HepG2 (cell line): Measurements from ENCODE around the gene USP9X. TPM values are rescaled to one million over a fixed set of nuclear protein-coding genes. Genes with fewer than 3 reads are reported as not detected.

Source experiments
- ATAC-seq: fragments of 200-7000 bp; cut with Tn5 transposase; 3 replicates; pipeline ENCODE4 v1.9.1; 2020; ENCODE audit warnings: mild to moderate bottlenecking, moderate library complexity
- BruUV-seq: library from RNA; stranded (reverse); fragments of 400-500 nt; replicated peaks from 2 replicates; lab custom pipeline; 2021; lab: Mats Ljungman, UMichigan
- CTCF ChIA-PET: fragments of 300-600 bp; formaldehyde crosslinking; extraction: SDS; loops from one replicate; lab custom pipeline; 2021; ENCODE audit warnings: low total read pairs, inconsistent platforms, low intra/inter-chr PET ratio; lab: Yijun Ruan, JAX
- POLR2A ChIA-PET: fragments of 350-600 bp; sonication (Branson Sonifier 250); formaldehyde crosslinking; loops from one replicate; lab custom pipeline; 2020; ENCODE audit warnings: antibody characterized with exemption, inconsistent platforms; lab: Yijun Ruan, JAX
- DNase-seq: peaks from one replicate; pipeline ENCODE4 v3.0.0-alpha.2; 2015; ENCODE audit warnings: low spot score
- FAIRE-seq: peaks from 3 replicates; lab custom pipeline; 2011; peaks lifted over from hg19 to GRCh38; lab: Jason Lieb, UNC
- H2AFZ ChIP-seq: one replicate; pipeline ENCODE4 v1.6.1; 2011; ENCODE audit warnings: low read length, inconsistent platforms
- H3K27ac ChIP-seq: fragments of 300-600 bp; 3 replicates; pipeline ENCODE4 v1.8.0; 2011; ENCODE audit warnings: mixed run types, mild to moderate bottlenecking, mixed read lengths, low read length, inconsistent platforms; ENCODE audit not compliant: insufficient read depth; ENCODE audit errors: extremely low read length
- H3K27me3 ChIP-seq, 2 experiments: fragments of 200-600 bp in 1 of 2; 2 replicates in 1 of 2; 3 replicates in 1 of 2; pipeline versions ENCODE4 v1.6.0 to v1.8.0; 2011; ENCODE audit warnings: low read length in 2 of 2, mild to moderate bottlenecking in 2 of 2, moderate library complexity in 2 of 2, inconsistent platforms in 1 of 2; ENCODE audit not compliant: insufficient read depth in 2 of 2, control insufficient read depth in 1 of 2
- H3K36me3 ChIP-seq, 2 experiments: fragments of 200-600 bp in 1 of 2; replicated peaks in 1 of 2; 2 replicates in 1 of 2; 3 replicates in 1 of 2; pipeline versions ENCODE4 v1.5.1 to v1.8.0; 2011; ENCODE audit warnings: low read length in 2 of 2, inconsistent platforms in 1 of 2; ENCODE audit not compliant: insufficient read depth in 2 of 2, control insufficient read depth in 1 of 2
- H3K4me1 ChIP-seq: 2 replicates; pipeline ENCODE4 v1.5.1; 2012; ENCODE audit warnings: low read length, inconsistent platforms; ENCODE audit not compliant: insufficient read depth
- H3K4me2 ChIP-seq: 2 replicates; pipeline ENCODE4 v1.6.0; 2011; ENCODE audit warnings: low read depth, low read length, inconsistent platforms
- H3K4me3 ChIP-seq, 3 experiments: fragments of 200-600 bp in 1 of 3; sonication (generic), shearing (Covaris generic) in 1 of 3; replicated peaks in 1 of 3; 2 replicates each; pipeline ENCODE4 v1.5.1; 2011 to 2016; ENCODE audit warnings: low read length in 3 of 3, inconsistent platforms in 2 of 3, low read depth in 2 of 3, mild to moderate bottlenecking in 2 of 3, control low read depth in 1 of 3, mixed read lengths in 1 of 3; ENCODE audit not compliant: insufficient read depth in 1 of 3
- H3K79me2 ChIP-seq: one replicate; pipeline ENCODE4 v1.6.1; 2011; ENCODE audit warnings: low read length, inconsistent platforms; ENCODE audit not compliant: insufficient read depth
- H3K9ac ChIP-seq: 2 replicates; pipeline ENCODE4 v1.6.0; 2011; ENCODE audit warnings: mild to moderate bottlenecking, low read depth, low read length, inconsistent platforms; ENCODE audit not compliant: insufficient read depth
- H3K9me3 ChIP-seq: 2 replicates; pipeline ENCODE4 v1.5.1; 2012; ENCODE audit warnings: mild to moderate bottlenecking, low read length
- H4K20me1 ChIP-seq: 2 replicates; pipeline ENCODE4 v1.6.0; 2011; ENCODE audit warnings: inconsistent platforms, mild to moderate bottlenecking, low read length, moderate library complexity; ENCODE audit not compliant: insufficient read depth
- ARNT2 ChIP-seq: sonication (generic); formaldehyde crosslinking; IDR thresholded peaks from 2 replicates; pipeline ENCODE4 v1.8.0; 2022; ENCODE audit warnings: mild to moderate bottlenecking, low read depth, missing genetic modification reagents, moderate library complexity
- CENPX ChIP-seq: sonication (generic); formaldehyde crosslinking; IDR thresholded peaks from 2 replicates; pipeline ENCODE4 v1.9.0; 2021; ENCODE audit warnings: mild to moderate bottlenecking, missing genetic modification reagents, moderate library complexity
- GABPB1 ChIP-seq: IDR thresholded peaks from 2 replicates; pipeline ENCODE4 v1.6.1; 2016; ENCODE audit warnings: mild to moderate bottlenecking, missing genetic modification reagents, moderate library complexity, missing compliant biosample characterization
- LCORL ChIP-seq, 2 experiments: fragments of 450-650 bp in 1 of 2; sonication (generic) in 1 of 2; formaldehyde crosslinking in 1 of 2; IDR thresholded peaks; 2 replicates each; pipeline versions ENCODE4 v1.5.0 to v1.6.1; 2017 to 2020; ENCODE audit warnings: antibody characterized with exemption in 1 of 2, missing genetic modification reagents in 1 of 2
- MBNL3 ChIP-seq: fragments of 250-450 bp; sonication (Bioruptor Pico); conservative IDR thresholded peaks from 2 replicates; pipeline ENCODE4 v1.8.0; 2022; ENCODE audit warnings: mild to moderate bottlenecking, inconsistent platforms
- MLLT10 ChIP-seq: sonication (generic); formaldehyde crosslinking; IDR thresholded peaks from 2 replicates; pipeline ENCODE4 v1.4.0; 2020; ENCODE audit warnings: missing genetic modification reagents
- NBN ChIP-seq: fragments of 450-650 bp; conservative IDR thresholded peaks from 2 replicates; pipeline ENCODE4 v1.6.1; 2017
- NFE2L1 ChIP-seq: sonication (generic); formaldehyde crosslinking; IDR thresholded peaks from 2 replicates; pipeline ENCODE4 v1.4.0; 2020; ENCODE audit warnings: missing genetic modification reagents, mild to moderate bottlenecking, borderline replicate concordance
- ZFP62 ChIP-seq: sonication (generic); formaldehyde crosslinking; IDR thresholded peaks from 2 replicates; pipeline ENCODE4 v1.4.0; 2020; ENCODE audit warnings: missing genetic modification reagents
- ZNF331 ChIP-seq: sonication (generic); formaldehyde crosslinking; IDR thresholded peaks from 2 replicates; pipeline ENCODE4 v1.4.0; 2020; ENCODE audit warnings: missing genetic modification reagents
- ZNF343 ChIP-seq: sonication (generic); formaldehyde crosslinking; IDR thresholded peaks from 2 replicates; pipeline ENCODE4 v1.4.0; 2020; ENCODE audit warnings: mild to moderate bottlenecking, missing genetic modification reagents
- ZNF460 ChIP-seq: sonication (generic); formaldehyde crosslinking; IDR thresholded peaks from 2 replicates; pipeline ENCODE4 v1.5.1; 2020; ENCODE audit warnings: missing genetic modification reagents, mild to moderate bottlenecking, borderline replicate concordance
- ZNF839 ChIP-seq: sonication (generic); formaldehyde crosslinking; IDR thresholded peaks from 2 replicates; pipeline ENCODE4 v1.4.0; 2020; ENCODE audit warnings: missing genetic modification reagents, mild to moderate bottlenecking, borderline replicate concordance
- WGBS: methylation state at CpG from one replicate; pipeline ENCODE4 v1.1.6; 2017; ENCODE audit warnings: low lambda C conversion rate; 5-methylcytosine and 5-hydroxymethylcytosine counted together
- in situ Hi-C: cut with HindIII; loops from 2 replicates; pipeline ENCODE4 v1.10.0; 2017; ENCODE audit warnings: low pct_unique_long_range_greater_than_20kb; ENCODE audit not compliant: extremely low pct_ligation_motif_present
- intact Hi-C: fragments of 100-400 bp; cut with micrococcal nuclease; formaldehyde crosslinking; loops from one replicate; pipeline ENCODE4 v1.10.0; 2022; ENCODE audit not compliant: unreplicated experiment
- polyA plus RNA-seq, 8 experiments: library from polyadenylated mRNA; depleted of rRNA in 3 of 8; stranded (reverse) in 7 of 8; unstranded in 1 of 8; fragments of >200 nt; fragmentation: Illumina TruSeq in 4 of 8; extraction: Trizol in 4 of 8; gene quantifications; 2 replicates each; pipeline versions ENCODE4 v1.2.1 to v1.2.3, GENCODE V29; 2011 to 2016; ENCODE audit warnings: low read depth in 4 of 8, missing spikeins in 1 of 8, mixed read lengths in 1 of 8; ENCODE audit not compliant: insufficient read depth in 1 of 8
- total RNA-seq, 5 experiments: library from RNA; depleted of rRNA; stranded (reverse); fragments of >200 nt; fragmentation: Illumina TruSeq; extraction: Trizol; gene quantifications; 2 replicates each; pipeline ENCODE4 v1.2.3, GENCODE V29; 2016; ENCODE audit warnings: low read depth in 1 of 5
- TF ChIP-seq, protein P1 (sequence below): sonication (generic); formaldehyde crosslinking; IDR thresholded peaks from 2 replicates; pipeline ENCODE4 v1.4.0; 2020; ENCODE audit warnings: mild to moderate bottlenecking, missing genetic modification reagents
- TF ChIP-seq, protein P2 (sequence below): IDR thresholded peaks from 2 replicates; pipeline ENCODE4 v1.6.1; 2018; ENCODE audit warnings: missing genetic modification reagents, mild to moderate bottlenecking, missing compliant biosample characterization
- TF ChIP-seq, protein P3 (sequence below): sonication (generic); formaldehyde crosslinking; IDR thresholded peaks from 2 replicates; pipeline ENCODE4 v1.5.0; 2020; ENCODE audit warnings: mild to moderate bottlenecking, low read depth, missing genetic modification reagents, borderline replicate concordance
- TF ChIP-seq, protein P4 (sequence below): sonication (generic); formaldehyde crosslinking; IDR thresholded peaks from 2 replicates; pipeline ENCODE4 v1.5.0; 2020; ENCODE audit warnings: missing genetic modification reagents

Gene USP9X
- total and polyA plus RNA-seq, 2 of the 13 experiments (the other 11 are each of a cell fraction or from before 2014, with no cell fraction given), result 22.2 to 40.5 TPM

DNA sequence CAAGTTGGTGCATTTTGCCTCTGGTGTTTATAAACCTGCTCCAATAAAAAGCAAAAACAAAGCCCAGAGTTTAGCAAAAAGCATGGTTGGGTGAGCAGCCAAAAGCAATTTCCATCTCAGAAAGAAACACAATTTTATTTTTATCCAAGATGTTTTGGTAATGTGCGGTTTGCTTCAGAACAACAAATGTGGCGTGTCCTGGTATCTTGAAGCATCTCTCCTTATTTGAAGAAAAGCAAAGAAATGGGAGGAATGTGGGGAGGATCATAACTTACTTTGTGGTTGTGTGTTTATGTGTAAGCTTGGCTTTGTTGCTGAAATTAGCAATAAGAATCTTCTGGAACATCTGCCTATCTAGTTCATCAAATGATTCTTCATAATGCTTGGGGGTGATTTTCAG, 160.4 kb downstream of the USP9X start (continued):
- TF ChIP-seq, protein P1, sequence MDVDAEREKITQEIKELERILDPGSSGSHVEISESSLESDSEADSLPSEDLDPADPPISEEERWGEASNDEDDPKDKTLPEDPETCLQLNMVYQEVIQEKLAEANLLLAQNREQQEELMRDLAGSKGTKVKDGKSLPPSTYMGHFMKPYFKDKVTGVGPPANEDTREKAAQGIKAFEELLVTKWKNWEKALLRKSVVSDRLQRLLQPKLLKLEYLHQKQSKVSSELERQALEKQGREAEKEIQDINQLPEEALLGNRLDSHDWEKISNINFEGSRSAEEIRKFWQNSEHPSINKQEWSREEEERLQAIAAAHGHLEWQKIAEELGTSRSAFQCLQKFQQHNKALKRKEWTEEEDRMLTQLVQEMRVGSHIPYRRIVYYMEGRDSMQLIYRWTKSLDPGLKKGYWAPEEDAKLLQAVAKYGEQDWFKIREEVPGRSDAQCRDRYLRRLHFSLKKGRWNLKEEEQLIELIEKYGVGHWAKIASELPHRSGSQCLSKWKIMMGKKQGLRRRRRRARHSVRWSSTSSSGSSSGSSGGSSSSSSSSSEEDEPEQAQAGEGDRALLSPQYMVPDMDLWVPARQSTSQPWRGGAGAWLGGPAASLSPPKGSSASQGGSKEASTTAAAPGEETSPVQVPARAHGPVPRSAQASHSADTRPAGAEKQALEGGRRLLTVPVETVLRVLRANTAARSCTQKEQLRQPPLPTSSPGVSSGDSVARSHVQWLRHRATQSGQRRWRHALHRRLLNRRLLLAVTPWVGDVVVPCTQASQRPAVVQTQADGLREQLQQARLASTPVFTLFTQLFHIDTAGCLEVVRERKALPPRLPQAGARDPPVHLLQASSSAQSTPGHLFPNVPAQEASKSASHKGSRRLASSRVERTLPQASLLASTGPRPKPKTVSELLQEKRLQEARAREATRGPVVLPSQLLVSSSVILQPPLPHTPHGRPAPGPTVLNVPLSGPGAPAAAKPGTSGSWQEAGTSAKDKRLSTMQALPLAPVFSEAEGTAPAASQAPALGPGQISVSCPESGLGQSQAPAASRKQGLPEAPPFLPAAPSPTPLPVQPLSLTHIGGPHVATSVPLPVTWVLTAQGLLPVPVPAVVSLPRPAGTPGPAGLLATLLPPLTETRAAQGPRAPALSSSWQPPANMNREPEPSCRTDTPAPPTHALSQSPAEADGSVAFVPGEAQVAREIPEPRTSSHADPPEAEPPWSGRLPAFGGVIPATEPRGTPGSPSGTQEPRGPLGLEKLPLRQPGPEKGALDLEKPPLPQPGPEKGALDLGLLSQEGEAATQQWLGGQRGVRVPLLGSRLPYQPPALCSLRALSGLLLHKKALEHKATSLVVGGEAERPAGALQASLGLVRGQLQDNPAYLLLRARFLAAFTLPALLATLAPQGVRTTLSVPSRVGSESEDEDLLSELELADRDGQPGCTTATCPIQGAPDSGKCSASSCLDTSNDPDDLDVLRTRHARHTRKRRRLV (CRISPR knock-in tag), result no peak
- no peak for TF ChIP-seq ZFP62
- no peak for TF ChIP-seq MBNL3 (CRISPR knock-in tag)
- TF ChIP-seq NFE2L1 (CRISPR knock-in tag), result no peak
- TF ChIP-seq ZNF343 (CRISPR knock-in tag), result no peak

DNA sequence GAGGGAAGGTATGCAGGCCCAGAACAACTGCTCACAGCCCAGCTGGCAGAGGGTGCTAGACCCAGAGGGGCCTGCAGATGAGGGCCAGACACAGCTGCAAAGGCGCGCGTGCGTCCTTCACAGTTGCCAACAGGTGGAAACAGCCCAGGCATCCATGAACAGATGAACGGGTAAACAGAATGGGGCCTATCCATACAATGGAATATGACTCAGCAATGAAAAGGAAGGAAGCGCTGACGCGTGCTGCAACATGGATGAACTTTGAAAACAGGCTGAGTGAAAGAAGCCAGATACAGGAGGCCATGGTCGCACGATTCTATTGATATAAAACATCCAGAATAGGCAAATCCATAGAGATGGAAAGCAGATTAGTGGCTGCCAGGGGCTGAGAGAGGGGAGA, 165.6 kb downstream of the USP9X start:
- FAIRE-seq (no peak), DNase-seq (no peak)
- 51% methylated on average over 9 of the region's 10 CpGs for WGBS

More for the DNA sequence above, 165.6 kb downstream of the USP9X start:
- Histone ChIP-seq H3K9me3 (no peaks in the 10 kb centered on the region), H3K79me2 (no peaks in the 10 kb centered on the region), H3K4me1 (no peaks in the 10 kb centered on the region), H4K20me1 (no peaks in the 10 kb centered on the region), H3K4me2 (no peak overlapping the region), H3K36me3 (no peaks in the 10 kb centered on the region), H3K4me3 (no peak overlapping the region), H3K9ac (no peak overlapping the region), H3K27ac (no peak overlapping the region), H3K27me3 (no peaks in the 10 kb centered on the region)
- in situ Hi-C loops, result no loop called here
- ChIA-PET CTCF (no interaction called here), POLR2A (no interaction called here)
- intact Hi-C loops, result loop anchor here (5.0 kb wide), 1 partner anchor 704 kb away; no protein-coding TSS in a partner anchor
- ATAC-seq, result no peak
- TF ChIP-seq ZNF331 (CRISPR knock-in tag) (no peak), ARNT2 (CRISPR knock-in tag) (no peak), GABPB1 (CRISPR knock-in tag) (no peak), MLLT10 (CRISPR knock-in tag) (no peak), NBN (no peak), ZNF460 (no peak), ZNF839 (no peak), CENPX (CRISPR knock-in tag) (no peak), LCORL (IDR thresholded peaks at IDR 0.05) (no peak), LCORL (CRISPR knock-in tag; IDR thresholded peaks at IDR 0.05) (no peak)
- TF ChIP-seq, protein P2, sequence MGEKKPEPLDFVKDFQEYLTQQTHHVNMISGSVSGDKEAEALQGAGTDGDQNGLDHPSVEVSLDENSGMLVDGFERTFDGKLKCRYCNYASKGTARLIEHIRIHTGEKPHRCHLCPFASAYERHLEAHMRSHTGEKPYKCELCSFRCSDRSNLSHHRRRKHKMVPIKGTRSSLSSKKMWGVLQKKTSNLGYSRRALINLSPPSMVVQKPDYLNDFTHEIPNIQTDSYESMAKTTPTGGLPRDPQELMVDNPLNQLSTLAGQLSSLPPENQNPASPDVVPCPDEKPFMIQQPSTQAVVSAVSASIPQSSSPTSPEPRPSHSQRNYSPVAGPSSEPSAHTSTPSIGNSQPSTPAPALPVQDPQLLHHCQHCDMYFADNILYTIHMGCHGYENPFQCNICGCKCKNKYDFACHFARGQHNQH (CRISPR knock-in tag), result no peak
- TF ChIP-seq, protein P3, sequence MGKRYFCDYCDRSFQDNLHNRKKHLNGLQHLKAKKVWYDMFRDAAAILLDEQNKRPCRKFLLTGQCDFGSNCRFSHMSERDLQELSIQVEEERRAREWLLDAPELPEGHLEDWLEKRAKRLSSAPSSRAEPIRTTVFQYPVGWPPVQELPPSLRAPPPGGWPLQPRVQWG (CRISPR knock-in tag), result no peak
- TF ChIP-seq, protein P4, sequence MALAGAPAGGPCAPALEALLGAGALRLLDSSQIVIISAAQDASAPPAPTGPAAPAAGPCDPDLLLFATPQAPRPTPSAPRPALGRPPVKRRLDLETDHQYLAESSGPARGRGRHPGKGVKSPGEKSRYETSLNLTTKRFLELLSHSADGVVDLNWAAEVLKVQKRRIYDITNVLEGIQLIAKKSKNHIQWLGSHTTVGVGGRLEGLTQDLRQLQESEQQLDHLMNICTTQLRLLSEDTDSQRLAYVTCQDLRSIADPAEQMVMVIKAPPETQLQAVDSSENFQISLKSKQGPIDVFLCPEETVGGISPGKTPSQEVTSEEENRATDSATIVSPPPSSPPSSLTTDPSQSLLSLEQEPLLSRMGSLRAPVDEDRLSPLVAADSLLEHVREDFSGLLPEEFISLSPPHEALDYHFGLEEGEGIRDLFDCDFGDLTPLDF, result no peak
- TF ChIP-seq, all 625 proteins: peak for 0
- no TSS peak for BruUV-seq
- no peak overlapping the region for H2AFZ ChIP-seq
